ENCODE data around the gene DIPK1B.
A peak's percentile ranks its signal among the peaks of the same experiment; 100 is the strongest.

The DIPK1B gene

GRCh38 chr9:136671646-136672430 is 40.5 kb upstream of the DIPK1B start:
- DNase-seq (peak; percentile 58), ATAC-seq (ENCODE audit: insufficient read depth, low read depth) (peak; percentile 80)
- H3K4me1 ChIP-seq (ENCODE audit: insufficient read depth, low read length), result no peaks in the 10 kb centered on the region
- TF ChIP-seq CTCF (IDR thresholded peaks at IDR 0.05; ENCODE audit: borderline replicate concordance, extremely low read depth, low read length, poor library complexity, severe bottlenecking), result peak; percentile 84
- TF ChIP-seq EZH2 (IDR thresholded peaks at IDR 0.05; ENCODE audit: borderline replicate concordance, low read depth, low read length, severe bottlenecking), result no peak
- H3K9ac ChIP-seq (ENCODE audit: low read depth, low read length), result no peak overlapping the region
- no peak overlapping the region for H2AFZ ChIP-seq (ENCODE audit: low read depth, low read length)
- no peaks in the 10 kb centered on the region for H3K9me3 ChIP-seq (ENCODE audit: insufficient read depth, low read length, severe bottlenecking)
- no peak overlapping the region for H3K4me2 ChIP-seq (ENCODE audit: insufficient read depth, low read length)
- no peaks in the 10 kb centered on the region for H4K20me1 ChIP-seq (ENCODE audit: insufficient read depth, low read length)
- H3K4me3 ChIP-seq (ENCODE audit: low read depth in 1 of 2, low read length in 2 of 2), result no peak overlapping the region
- H3K27ac ChIP-seq (ENCODE audit: low read length), result no peak overlapping the region
- no peaks in the 10 kb centered on the region for H3K27me3 ChIP-seq (ENCODE audit: insufficient read depth, low read length, poor library complexity)
- H3K36me3 ChIP-seq (ENCODE audit: insufficient read depth, low read length), result 0 out of 2 replicates have a peak, but pooled peaks cover 3% of the 10 kb centered on the region
- no peaks in the 10 kb centered on the region for H3K79me2 ChIP-seq (ENCODE audit: insufficient read depth, low read length)

DNA sequence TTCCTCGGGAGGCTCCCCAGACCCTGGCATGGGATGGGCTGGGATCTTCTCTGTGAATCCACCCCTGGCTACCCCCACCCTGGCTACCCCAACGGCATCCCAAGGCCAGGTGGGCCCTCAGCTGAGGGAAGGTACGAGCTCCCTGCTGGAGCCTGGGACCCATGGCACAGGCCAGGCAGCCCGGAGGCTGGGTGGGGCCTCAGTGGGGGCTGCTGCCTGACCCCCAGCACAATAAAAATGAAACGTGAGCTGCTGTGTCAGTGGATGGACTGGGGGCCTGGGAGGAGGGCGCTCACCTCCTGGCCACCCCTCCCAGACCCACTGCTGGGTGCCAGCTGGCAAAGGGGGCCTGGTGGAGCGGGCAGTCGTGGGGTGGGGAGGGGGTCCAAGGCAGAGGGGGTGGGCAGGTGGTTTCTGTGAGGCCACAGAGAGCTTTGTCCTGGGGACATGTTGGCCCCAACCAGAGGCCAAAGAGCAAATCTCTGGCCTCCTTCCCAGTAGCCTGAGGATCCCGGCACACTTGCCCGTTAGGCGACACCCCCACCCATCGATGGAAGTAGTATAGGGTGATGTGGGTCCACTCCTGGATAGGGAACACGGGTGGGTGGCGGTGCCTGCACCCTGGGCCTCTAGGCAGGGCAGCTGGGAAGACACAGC is 39.8 kb upstream of the DIPK1B start:
- no peak for DNase-seq
- no peaks in the 10 kb centered on the region for H3K9me3 ChIP-seq (ENCODE audit: insufficient read depth, low read length, severe bottlenecking)
- H3K4me1 ChIP-seq (ENCODE audit: insufficient read depth, low read length), result no peaks in the 10 kb centered on the region
- H3K36me3 ChIP-seq (ENCODE audit: insufficient read depth, low read length), result 0 out of 2 replicates have a peak, but pooled peaks cover 3% of the 10 kb centered on the region
- TF ChIP-seq CTCF (IDR thresholded peaks at IDR 0.05; ENCODE audit: borderline replicate concordance, extremely low read depth, low read length, poor library complexity, severe bottlenecking), result no peak
- no peak for TF ChIP-seq EZH2 (IDR thresholded peaks at IDR 0.05; ENCODE audit: borderline replicate concordance, low read depth, low read length, severe bottlenecking)
- H3K4me2 ChIP-seq (ENCODE audit: insufficient read depth, low read length), result no peak overlapping the region
- H4K20me1 ChIP-seq (ENCODE audit: insufficient read depth, low read length), result no peaks in the 10 kb centered on the region
- no peak overlapping the region for H2AFZ ChIP-seq (ENCODE audit: low read depth, low read length)
- H3K79me2 ChIP-seq (ENCODE audit: insufficient read depth, low read length), result no peaks in the 10 kb centered on the region
- no peak overlapping the region for H3K27ac ChIP-seq (ENCODE audit: low read length)
- H3K4me3 ChIP-seq (ENCODE audit: low read depth in 1 of 2, low read length in 2 of 2), result no peak overlapping the region
- no peak for ATAC-seq (ENCODE audit: insufficient read depth, low read depth)
- no peak overlapping the region for H3K9ac ChIP-seq (ENCODE audit: low read depth, low read length)
- H3K27me3 ChIP-seq (ENCODE audit: insufficient read depth, low read length, poor library complexity), result no peaks in the 10 kb centered on the region

DNA sequence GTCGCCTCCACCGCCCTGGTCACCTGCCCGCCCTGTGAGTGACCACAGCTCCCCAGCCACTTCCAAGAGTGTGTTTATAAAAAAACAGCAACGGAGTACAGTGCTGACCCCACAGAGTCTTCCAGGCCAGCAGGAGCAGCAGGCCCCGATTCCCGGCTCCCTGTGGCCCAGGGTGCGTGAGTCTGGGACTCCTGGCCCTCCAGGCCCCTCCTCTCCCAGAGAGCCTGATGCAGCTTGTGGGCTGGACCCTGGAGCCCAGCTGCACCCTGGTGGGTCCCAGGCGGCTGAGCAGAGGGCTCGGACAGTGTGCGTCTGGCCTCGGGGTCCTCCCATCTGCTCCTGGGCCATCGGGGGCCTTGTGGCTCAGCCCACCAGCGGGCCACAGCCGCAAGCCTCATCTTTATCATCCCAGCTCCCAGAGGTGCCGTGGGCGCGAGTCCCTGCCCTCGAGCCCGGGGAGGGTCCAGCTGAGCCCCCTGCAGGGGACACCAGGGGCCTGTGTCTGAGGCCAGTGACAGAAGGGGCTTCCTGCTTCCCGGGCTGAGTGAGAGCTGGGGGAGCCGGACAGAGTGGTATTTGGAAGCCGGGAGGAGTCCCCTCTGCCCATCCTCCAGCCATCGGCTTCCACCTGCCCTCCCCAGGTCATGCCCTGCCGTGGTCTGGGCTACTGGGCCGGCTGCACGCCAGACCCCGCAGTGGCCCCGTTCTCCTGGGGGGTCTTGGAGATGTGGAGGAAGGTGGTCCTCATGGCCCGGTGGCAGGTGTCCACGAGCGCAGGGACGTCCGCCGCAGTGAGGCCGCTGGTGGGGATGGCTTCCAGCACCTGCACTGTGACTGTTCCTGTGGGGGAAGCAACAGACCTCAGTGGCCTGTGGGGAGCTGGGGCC is 39.0 kb upstream of the DIPK1B start:
- DNase-seq, result no peak

More for the DNA sequence above, 39.0 kb upstream of the DIPK1B start:
- H2AFZ ChIP-seq (ENCODE audit: low read depth, low read length), result no peak overlapping the region
- 0 out of 2 replicates have a peak, but pooled peaks cover 3% of the 10 kb centered on the region for H3K36me3 ChIP-seq (ENCODE audit: insufficient read depth, low read length)
- no peak overlapping the region for H3K4me2 ChIP-seq (ENCODE audit: insufficient read depth, low read length)
- no peaks in the 10 kb centered on the region for H3K27me3 ChIP-seq (ENCODE audit: insufficient read depth, low read length, poor library complexity)
- no peaks in the 10 kb centered on the region for H4K20me1 ChIP-seq (ENCODE audit: insufficient read depth, low read length)
- H3K4me1 ChIP-seq (ENCODE audit: insufficient read depth, low read length), result no peaks in the 10 kb centered on the region
- ATAC-seq (ENCODE audit: insufficient read depth, low read depth), result no peak
- H3K9ac ChIP-seq (ENCODE audit: low read depth, low read length), result no peak overlapping the region
- H3K4me3 ChIP-seq (ENCODE audit: low read depth in 1 of 2, low read length in 2 of 2), result no peak overlapping the region
- TF ChIP-seq EZH2 (IDR thresholded peaks at IDR 0.05; ENCODE audit: borderline replicate concordance, low read depth, low read length, severe bottlenecking), result no peak
- TF ChIP-seq CTCF (IDR thresholded peaks at IDR 0.05; ENCODE audit: borderline replicate concordance, extremely low read depth, low read length, poor library complexity, severe bottlenecking), result no peak
- H3K9me3 ChIP-seq (ENCODE audit: insufficient read depth, low read length, severe bottlenecking), result no peaks in the 10 kb centered on the region
- no peaks in the 10 kb centered on the region for H3K79me2 ChIP-seq (ENCODE audit: insufficient read depth, low read length)
- no peak overlapping the region for H3K27ac ChIP-seq (ENCODE audit: low read length)
